Activated naive CD8-positive, alpha-beta T cell (primary cell): ENCODE data around the gene OPN1LW.
"Not testable (repeated sequence)": the region's sequence is repeated elsewhere in the genome, so short reads cannot be mapped to it uniquely, and the experiment has no call there.

Experiments
- H3K27ac Mint-ChIP-seq: one replicate; pipeline ENCODE4 v1.8.0; 2021; ENCODE audit warnings: mixed read lengths
- H3K27me3 Mint-ChIP-seq: one replicate; pipeline ENCODE4 v1.8.0; 2021; ENCODE audit warnings: mixed read lengths
- H3K36me3 Mint-ChIP-seq: one replicate; pipeline ENCODE4 v1.8.0; 2021; ENCODE audit warnings: mixed read lengths
- H3K4me1 Mint-ChIP-seq: one replicate; pipeline ENCODE4 v1.8.0; 2021; ENCODE audit warnings: low read depth, mixed read lengths
- H3K4me3 Mint-ChIP-seq: one replicate; pipeline ENCODE4 v1.8.0; 2021; ENCODE audit warnings: mild to moderate bottlenecking, mixed read lengths
- H3K9me3 Mint-ChIP-seq: one replicate; pipeline ENCODE4 v1.8.0; 2021; ENCODE audit warnings: low read depth, mixed read lengths

The OPN1LW gene

GRCh38 chrX:154156221-154156620 is 12.2 kb downstream of the OPN1LW start:
- H3K27me3 Mint-ChIP-seq, H3K9me3 Mint-ChIP-seq, H3K4me1 Mint-ChIP-seq, H3K4me3 Mint-ChIP-seq, H3K27ac Mint-ChIP-seq, H3K36me3 Mint-ChIP-seq: not testable (repeated sequence)

DNA sequence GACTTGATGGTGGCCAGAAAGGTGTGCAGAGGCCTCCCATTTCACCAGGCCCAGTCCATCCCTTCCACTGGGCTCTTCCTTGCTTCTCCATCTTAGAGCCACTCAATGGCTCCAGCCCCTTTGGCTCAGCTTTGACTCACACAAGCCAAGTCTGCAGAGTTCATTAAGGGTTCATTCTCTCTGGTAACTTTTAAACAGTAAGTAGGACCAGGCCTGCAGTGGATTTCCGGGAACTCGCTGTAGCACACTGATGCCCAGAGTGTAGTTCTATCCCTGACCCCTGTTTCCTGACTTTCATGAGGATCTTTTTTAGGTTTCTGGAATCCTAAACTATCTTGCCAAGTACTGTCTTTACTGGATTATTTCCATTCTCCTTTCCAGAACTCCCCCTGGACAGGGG is 13.2 kb downstream of the OPN1LW start:
- not testable (repeated sequence) for H3K27ac Mint-ChIP-seq, H3K4me3 Mint-ChIP-seq, H3K4me1 Mint-ChIP-seq

DNA sequence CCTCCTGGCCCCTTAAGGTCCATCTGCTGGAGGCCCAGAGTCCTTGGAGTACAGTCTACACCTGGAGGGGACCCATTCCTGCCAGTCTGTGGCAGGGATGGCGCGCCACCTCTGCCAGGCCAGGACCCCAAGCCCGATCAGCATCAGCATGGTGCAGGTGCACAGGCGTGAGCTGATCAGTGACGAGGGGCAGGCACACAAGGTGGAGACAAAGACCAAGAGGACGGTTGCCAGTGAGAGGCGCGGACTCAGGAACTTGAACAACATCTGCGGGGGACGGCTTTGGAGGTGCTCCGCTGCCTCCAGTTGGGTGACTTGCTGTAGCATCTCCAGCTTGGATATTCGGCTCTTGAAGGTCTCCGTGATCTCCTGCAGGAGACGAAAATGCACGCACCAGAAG is 15.3 kb downstream of the OPN1LW start:
- H3K27ac Mint-ChIP-seq, H3K4me1 Mint-ChIP-seq, H3K4me3 Mint-ChIP-seq, H3K27me3 Mint-ChIP-seq, H3K36me3 Mint-ChIP-seq, H3K9me3 Mint-ChIP-seq: not testable (repeated sequence)

More for the DNA sequence above, 13.2 kb downstream of the OPN1LW start:
- H3K27me3 Mint-ChIP-seq, H3K9me3 Mint-ChIP-seq, H3K36me3 Mint-ChIP-seq: not testable (repeated sequence)

- H3K36me3 Mint-ChIP-seq, H3K27ac Mint-ChIP-seq, H3K4me3 Mint-ChIP-seq, H3K9me3 Mint-ChIP-seq, H3K27me3 Mint-ChIP-seq, H3K4me1 Mint-ChIP-seq: not testable (repeated sequence)
These were observed 20.9 kb downstream of the OPN1LW start for GRCh38 chrX:154164902-154165301.

- H3K4me1 Mint-ChIP-seq = not testable (repeated sequence)
These were observed 24.3 kb downstream of the OPN1LW start for GRCh38 chrX:154168384-154168783.

DNA sequence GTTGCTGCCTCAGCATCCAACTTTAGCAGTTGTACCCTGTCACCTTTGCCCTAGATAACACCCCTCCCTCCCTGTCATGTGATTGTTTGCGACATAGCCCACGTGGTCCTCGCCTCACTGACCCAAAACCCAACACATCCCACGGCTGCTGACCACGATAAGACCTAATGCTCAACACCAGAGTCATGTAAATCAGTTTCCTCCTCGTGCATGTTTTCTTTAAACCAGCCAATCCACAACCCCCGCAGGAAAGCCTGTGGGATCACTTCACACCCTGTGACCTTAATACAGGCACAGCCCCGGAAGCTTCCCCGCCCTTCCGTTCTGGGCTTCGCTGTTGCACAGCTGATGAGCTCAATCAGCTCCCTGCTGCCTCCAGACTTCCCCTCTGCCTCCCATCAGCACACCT is 28.5 kb downstream of the OPN1LW start:
- H3K4me3 Mint-ChIP-seq, H3K36me3 Mint-ChIP-seq: not testable (repeated sequence)

More at GRCh38 chrX:154168384-154168783, 24.3 kb downstream of the OPN1LW start:
- H3K27me3 Mint-ChIP-seq, H3K36me3 Mint-ChIP-seq, H3K27ac Mint-ChIP-seq, H3K9me3 Mint-ChIP-seq, H3K4me3 Mint-ChIP-seq: not testable (repeated sequence)

DNA sequence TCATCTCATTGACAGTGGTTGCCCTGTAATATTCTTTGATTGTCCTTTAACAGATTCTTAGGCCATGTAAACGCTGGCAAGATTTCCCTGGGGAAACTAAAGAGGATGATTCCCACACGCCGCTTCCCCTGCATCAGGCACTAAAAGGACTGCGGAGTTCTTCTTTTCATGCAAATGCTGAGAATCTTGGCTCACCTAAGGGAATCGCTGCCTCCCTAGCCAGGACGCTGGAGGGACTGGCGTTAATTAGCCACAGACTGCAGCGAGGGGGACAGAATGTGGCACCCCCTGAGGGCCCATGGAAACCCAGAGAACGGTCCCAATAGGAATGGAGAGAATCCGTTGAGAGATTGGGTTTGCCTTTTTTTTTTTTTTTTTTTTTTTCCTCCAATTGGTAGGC is 30.3 kb downstream of the OPN1LW start:
- H3K36me3 Mint-ChIP-seq, H3K27me3 Mint-ChIP-seq, H3K9me3 Mint-ChIP-seq, H3K4me1 Mint-ChIP-seq, H3K4me3 Mint-ChIP-seq, H3K27ac Mint-ChIP-seq: not testable (repeated sequence)

More for the DNA sequence above, 28.5 kb downstream of the OPN1LW start:
- not testable (repeated sequence) for H3K27me3 Mint-ChIP-seq, H3K9me3 Mint-ChIP-seq, H3K4me1 Mint-ChIP-seq, H3K27ac Mint-ChIP-seq

DNA sequence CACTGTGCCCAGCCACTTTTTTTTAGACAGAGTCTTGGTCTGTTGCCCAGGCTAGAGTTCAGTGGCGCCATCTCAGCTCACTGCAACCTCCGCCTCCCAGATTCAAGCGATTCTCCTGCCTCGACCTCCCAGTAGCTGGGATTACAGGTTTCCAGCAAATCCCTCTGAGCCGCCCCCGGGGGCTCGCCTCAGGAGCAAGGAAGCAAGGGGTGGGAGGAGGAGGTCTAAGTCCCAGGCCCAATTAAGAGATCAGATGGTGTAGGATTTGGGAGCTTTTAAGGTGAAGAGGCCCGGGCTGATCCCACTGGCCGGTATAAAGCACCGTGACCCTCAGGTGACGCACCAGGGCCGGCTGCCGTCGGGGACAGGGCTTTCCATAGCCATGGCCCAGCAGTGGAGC is 38.3 kb downstream of the OPN1LW start, which contains the start of gene OPN1MW:
TSS of gene OPN1MW (plus strand) at position 301 of the 400 bp plus-strand sequence. CDS start at position 383, 82 bp downstream.
- H3K27me3 Mint-ChIP-seq, H3K36me3 Mint-ChIP-seq, H3K9me3 Mint-ChIP-seq, H3K4me1 Mint-ChIP-seq, H3K4me3 Mint-ChIP-seq, H3K27ac Mint-ChIP-seq: not testable (repeated sequence)

- not testable (repeated sequence) for H3K27me3 Mint-ChIP-seq, H3K27ac Mint-ChIP-seq, H3K4me1 Mint-ChIP-seq, H3K36me3 Mint-ChIP-seq, H3K9me3 Mint-ChIP-seq, H3K4me3 Mint-ChIP-seq
These were observed 39.8 kb downstream of the OPN1LW start for GRCh38 chrX:154183794-154184193.

DNA sequence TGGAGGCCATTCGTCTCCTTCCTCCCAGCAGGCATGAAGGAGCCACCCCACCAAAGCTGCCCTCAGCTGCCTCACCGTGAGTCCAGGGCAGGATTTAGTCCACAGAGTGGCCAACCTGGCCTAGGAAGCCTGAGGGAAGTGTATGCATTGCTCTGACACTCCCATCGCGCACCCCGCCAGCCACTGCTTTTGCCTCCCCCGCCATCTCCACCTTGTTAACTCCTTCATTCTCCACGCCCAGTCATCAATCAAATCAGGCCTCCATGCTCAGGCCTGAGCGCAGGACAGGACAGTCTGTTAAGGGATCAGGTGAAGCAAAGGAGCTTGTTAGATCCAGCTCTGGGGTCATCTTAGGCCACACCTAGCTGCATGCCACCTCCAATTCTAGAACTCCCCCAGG is 48.8 kb downstream of the OPN1LW start:
- not testable (repeated sequence) for H3K27me3 Mint-ChIP-seq, H3K4me1 Mint-ChIP-seq, H3K27ac Mint-ChIP-seq, H3K9me3 Mint-ChIP-seq, H3K4me3 Mint-ChIP-seq, H3K36me3 Mint-ChIP-seq

- not testable (repeated sequence) for H3K27me3 Mint-ChIP-seq, H3K36me3 Mint-ChIP-seq
These were observed 50.3 kb downstream of the OPN1LW start for GRCh38 chrX:154194316-154194715.

GRCh38 chrX:154196466-154196865 is 52.4 kb downstream of the OPN1LW start:
- not testable (repeated sequence) for H3K36me3 Mint-ChIP-seq, H3K4me3 Mint-ChIP-seq, H3K9me3 Mint-ChIP-seq, H3K27ac Mint-ChIP-seq, H3K4me1 Mint-ChIP-seq, H3K27me3 Mint-ChIP-seq

More at GRCh38 chrX:154194316-154194715, 50.3 kb downstream of the OPN1LW start:
- H3K4me1 Mint-ChIP-seq, H3K9me3 Mint-ChIP-seq, H3K4me3 Mint-ChIP-seq, H3K27ac Mint-ChIP-seq: not testable (repeated sequence)
